Loucy (cell line): ENCODE data around the gene GRM7.

Experiments used
- EZH2phosphoT487 ChIP-seq: fragments of 200-600 bp; IDR thresholded peaks from 2 replicates; pipeline ENCODE4 v1.6.1; 2018; ENCODE audit warnings: antibody characterized with exemption, mild to moderate bottlenecking, moderate library complexity, borderline replicate concordance
- TF ChIP-seq, protein P1 (sequence below): fragments of 200-600 bp; sonication (generic); conservative IDR thresholded peaks from 2 replicates; pipeline ENCODE4 v1.5.1; 2014; ENCODE audit warnings: mild to moderate bottlenecking, antibody characterized with exemption, low read length

DNA sequence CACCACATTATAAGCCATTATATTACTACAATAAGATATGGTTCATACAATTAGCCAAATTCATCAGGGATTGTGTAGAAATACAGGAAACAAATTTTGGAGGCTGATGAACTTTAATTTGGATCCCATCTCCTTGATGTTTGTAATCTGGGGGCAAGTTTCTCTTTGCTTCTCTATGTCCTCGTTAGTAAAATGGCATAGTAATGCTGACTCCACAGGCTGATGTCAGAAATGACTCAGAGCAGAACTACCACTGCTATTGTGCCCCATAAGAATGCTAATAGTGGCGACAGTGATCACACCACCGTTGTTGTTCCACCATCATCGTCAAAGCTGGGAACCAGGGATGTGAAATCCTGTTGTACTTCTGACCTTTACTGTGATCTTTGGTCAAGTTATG, 918.4 kb downstream of the GRM7 start:
- TF ChIP-seq EZH2phosphoT487, result no peak
- TF ChIP-seq, protein P1, sequence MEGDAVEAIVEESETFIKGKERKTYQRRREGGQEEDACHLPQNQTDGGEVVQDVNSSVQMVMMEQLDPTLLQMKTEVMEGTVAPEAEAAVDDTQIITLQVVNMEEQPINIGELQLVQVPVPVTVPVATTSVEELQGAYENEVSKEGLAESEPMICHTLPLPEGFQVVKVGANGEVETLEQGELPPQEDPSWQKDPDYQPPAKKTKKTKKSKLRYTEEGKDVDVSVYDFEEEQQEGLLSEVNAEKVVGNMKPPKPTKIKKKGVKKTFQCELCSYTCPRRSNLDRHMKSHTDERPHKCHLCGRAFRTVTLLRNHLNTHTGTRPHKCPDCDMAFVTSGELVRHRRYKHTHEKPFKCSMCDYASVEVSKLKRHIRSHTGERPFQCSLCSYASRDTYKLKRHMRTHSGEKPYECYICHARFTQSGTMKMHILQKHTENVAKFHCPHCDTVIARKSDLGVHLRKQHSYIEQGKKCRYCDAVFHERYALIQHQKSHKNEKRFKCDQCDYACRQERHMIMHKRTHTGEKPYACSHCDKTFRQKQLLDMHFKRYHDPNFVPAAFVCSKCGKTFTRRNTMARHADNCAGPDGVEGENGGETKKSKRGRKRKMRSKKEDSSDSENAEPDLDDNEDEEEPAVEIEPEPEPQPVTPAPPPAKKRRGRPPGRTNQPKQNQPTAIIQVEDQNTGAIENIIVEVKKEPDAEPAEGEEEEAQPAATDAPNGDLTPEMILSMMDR, result no peak
